Mucosa of stomach (tissue), 1 donor: ENCODE data around the gene MYBPHL.

Experiments used
- H3K27me3 ChIP-seq: one replicate; pipeline ENCODE4 v1.7.0; 2013; ENCODE audit warnings: mild to moderate bottlenecking, low read length; ENCODE audit not compliant: control insufficient read depth, insufficient read depth
- H3K36me3 ChIP-seq: one replicate; pipeline ENCODE4 v1.7.0; 2013; ENCODE audit warnings: low read length; ENCODE audit not compliant: control insufficient read depth, insufficient read depth
- H3K4me1 ChIP-seq: one replicate; pipeline ENCODE4 v1.7.0; 2013; ENCODE audit warnings: mild to moderate bottlenecking, low read length; ENCODE audit not compliant: control insufficient read depth, insufficient read depth
- H3K4me3 ChIP-seq: one replicate; pipeline ENCODE4 v1.7.0; 2013; ENCODE audit warnings: low read length
- H3K9ac ChIP-seq: one replicate; pipeline ENCODE4 v1.7.0; 2013; ENCODE audit warnings: mild to moderate bottlenecking, low read length, moderate library complexity
- H3K9me3 ChIP-seq: one replicate; pipeline ENCODE4 v1.7.0; 2013; ENCODE audit warnings: mild to moderate bottlenecking, low read length, moderate library complexity; ENCODE audit not compliant: control insufficient read depth
- donor health status: Pancreatic carcinoma.

Gene MYBPHL

DNA sequence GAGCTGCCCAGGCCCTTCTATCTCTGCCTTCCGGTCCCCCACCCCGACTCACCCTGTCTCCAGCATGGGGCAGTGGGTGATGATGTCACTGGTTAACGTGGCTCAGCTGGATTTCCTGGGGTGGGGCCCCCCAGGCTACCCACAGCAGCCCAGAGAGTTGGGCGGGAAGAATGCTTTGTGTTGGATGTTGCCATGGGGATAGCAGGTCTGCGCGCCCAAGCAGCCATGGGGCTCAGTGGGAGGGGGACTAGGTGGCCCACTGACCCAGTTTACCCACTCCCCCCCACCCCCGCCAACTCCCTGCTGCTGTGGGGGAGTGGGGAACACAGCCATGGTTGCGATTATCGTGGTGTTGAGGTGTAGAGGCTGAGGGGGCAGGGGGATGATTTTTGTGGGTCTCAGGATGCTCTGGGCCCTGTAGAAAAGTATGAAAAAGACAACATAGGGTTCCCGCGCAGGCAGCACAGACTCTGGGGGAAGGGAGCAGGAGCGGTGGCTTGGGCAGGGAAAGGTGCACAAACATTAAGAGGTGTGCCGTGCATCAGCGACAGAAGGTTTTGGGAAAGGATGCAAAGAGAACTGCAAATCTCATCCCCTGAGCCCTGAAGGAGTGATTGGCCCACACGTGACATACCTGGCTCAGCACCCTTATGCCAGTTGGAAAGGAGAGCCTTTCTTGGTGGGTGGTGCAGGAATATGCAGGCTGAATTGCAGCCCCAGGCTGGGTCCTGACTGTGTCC is 49.0 kb downstream of the MYBPHL start:
- H3K9ac ChIP-seq: no peak overlapping the region

DNA sequence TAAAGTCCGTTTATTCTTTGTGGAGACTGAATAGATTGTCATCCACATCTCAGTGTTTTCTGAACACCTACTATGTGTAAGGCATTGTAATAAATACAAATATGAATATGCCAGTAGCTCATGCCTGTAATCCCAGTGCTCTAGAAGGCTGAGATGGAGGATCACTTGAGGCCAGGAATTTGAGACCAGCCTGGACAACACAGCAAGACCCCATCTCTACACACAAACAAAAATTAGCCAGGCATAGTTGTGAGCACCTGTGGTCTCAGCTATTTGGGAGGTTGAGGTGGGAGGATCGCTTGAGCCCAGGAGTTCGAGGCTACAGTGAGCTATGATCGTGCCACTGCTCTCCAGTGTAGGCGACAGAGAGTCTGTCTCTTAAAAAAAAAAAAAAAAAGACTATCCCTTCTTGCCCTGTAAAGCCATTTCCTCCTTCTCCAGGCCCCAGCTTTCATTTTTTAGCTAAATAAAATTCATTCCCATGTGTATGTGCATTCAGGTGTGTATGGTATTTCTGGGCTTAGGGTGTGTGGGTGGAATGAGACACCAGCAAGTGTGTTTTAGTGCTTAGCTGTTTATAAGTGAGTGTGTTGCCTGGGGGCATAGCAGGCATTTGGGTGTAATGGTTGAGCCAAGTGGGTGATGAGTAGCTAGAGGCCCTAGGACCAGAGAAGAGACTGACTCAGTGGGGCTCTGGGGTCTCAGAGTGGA is 49.7 kb downstream of the MYBPHL start:
- Histone ChIP-seq H3K27me3 (no peaks in the 10 kb centered on the region), H3K4me3 (no peak overlapping the region), H3K36me3 (no peaks in the 10 kb centered on the region), H3K4me1 (peaks cover 18% of the 10 kb centered on the region), H3K9me3 (no peaks in the 10 kb centered on the region), H3K9ac (no peak overlapping the region)

More for the DNA sequence above, 49.0 kb downstream of the MYBPHL start:
- Histone ChIP-seq H3K4me3 (no peak overlapping the region), H3K27me3 (no peaks in the 10 kb centered on the region), H3K9me3 (no peaks in the 10 kb centered on the region), H3K36me3 (no peaks in the 10 kb centered on the region), H3K4me1 (peaks cover 18% of the 10 kb centered on the region)

DNA sequence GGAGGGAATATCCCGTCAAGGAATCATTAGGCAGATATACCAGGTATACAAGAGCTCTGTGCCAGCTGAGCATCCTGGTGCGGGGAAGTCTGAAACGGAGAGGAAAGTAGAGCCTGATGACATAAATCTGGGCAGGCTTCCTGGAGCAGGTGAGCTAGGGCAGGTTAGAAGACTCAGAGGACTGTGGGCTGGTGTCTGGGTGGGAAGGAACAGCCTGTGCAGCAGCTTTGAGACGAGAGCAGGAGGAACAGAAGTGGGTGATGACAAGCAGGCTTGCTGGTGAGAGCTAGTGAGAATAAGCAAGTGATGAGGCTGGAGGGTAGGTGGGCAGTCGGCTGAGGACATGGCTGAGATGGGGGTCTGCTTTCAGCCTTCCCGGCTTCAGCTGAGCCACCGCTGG is 50.7 kb downstream of the MYBPHL start:
- Histone ChIP-seq H3K27me3 (no peaks in the 10 kb centered on the region), H3K4me1 (peaks cover 18% of the 10 kb centered on the region), H3K4me3 (no peak overlapping the region), H3K36me3 (no peaks in the 10 kb centered on the region), H3K9me3 (no peaks in the 10 kb centered on the region), H3K9ac (no peak overlapping the region)

DNA sequence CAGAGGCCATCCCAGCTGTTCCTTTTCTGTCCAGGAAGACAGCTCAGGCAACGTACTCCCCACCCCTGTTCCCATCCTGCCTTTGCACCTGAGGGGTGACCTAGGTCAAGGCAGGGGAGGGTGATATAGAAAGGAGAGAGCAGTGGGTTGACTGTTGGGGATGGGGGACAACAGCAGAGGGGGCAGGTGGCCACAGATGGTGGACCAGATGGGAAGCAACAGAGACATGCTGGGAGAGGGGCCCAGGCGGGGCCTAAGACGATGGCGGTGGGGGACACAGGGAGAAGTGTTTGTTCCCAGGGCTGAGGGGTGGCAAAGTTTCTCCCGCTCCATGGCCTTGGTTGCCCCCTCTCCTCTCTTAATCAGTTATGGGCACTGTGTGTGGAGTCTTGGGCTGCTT is 51.1 kb downstream of the MYBPHL start:
- Histone ChIP-seq H3K36me3 (no peaks in the 10 kb centered on the region), H3K4me1 (peaks cover 18% of the 10 kb centered on the region), H3K27me3 (no peaks in the 10 kb centered on the region), H3K9ac (no peak overlapping the region), H3K4me3 (no peak overlapping the region), H3K9me3 (no peaks in the 10 kb centered on the region)

DNA sequence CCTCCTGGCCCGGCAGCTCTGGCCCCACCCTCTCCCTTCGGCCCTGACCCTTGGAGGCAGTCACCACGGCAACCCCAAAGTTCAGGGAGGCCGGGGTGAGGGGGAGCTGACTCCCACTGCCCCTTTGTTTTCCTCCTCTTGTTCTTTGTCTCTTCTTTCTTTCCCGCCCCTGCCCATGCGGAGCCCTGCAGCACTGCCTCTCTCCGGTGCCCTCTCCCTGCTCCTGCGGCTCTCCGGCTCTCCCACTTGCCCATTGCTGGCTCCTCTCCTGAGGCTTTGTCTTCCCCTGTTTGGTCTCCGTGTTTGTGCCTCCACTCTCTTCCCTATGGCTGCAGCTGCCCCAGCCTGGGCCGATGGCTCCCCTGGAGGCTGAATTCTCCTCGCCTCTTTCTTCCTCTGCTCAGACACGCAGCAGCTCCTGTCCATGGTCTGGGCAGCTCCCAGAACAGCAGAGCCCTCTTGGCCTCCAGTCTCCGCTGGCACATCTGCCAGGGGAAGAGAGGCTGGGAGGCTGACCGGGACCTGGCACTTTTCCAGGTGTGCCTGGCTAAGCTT is 51.6 kb downstream of the MYBPHL start:
- H3K9me3 ChIP-seq: no peaks in the 10 kb centered on the region
- H3K36me3 ChIP-seq: no peaks in the 10 kb centered on the region
- H3K4me3 ChIP-seq: no peak overlapping the region
- H3K27me3 ChIP-seq: peaks cover 4% of the 10 kb centered on the region
- H3K4me1 ChIP-seq: peaks cover 21% of the 10 kb centered on the region
- H3K9ac ChIP-seq: no peak overlapping the region

DNA sequence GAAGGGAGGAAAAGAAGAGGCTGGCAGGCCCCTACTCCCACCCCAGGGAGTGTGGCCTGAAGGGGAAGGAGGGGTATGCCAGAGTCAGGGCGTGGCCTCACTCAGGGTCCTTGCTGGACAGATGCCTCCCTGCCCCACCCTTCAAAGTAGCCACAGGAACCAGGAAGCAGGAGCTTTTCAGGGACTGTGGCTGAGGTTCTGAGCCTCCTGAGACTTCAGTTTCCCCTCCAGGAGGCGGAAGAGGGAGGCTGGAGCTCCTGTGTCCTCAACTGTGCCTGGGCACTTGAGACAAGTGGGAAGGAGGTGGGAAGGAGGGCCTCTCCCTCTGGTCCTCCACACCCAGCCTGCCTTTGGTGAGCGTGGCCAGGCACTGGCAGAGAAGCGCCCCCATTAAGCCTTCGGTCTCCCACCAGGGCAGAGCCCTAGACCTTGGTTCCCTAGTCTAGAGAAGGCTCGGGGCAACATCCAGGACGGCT is 52.2 kb downstream of the MYBPHL start:
- peaks cover 23% of the 10 kb centered on the region for H3K4me1 ChIP-seq
- H3K9me3 ChIP-seq: no peaks in the 10 kb centered on the region
- H3K4me3 ChIP-seq: no peak overlapping the region
- H3K9ac ChIP-seq: peak overlapping the region; percentile 34
- H3K27me3 ChIP-seq: peaks cover 6% of the 10 kb centered on the region
- H3K36me3 ChIP-seq: no peaks in the 10 kb centered on the region

DNA sequence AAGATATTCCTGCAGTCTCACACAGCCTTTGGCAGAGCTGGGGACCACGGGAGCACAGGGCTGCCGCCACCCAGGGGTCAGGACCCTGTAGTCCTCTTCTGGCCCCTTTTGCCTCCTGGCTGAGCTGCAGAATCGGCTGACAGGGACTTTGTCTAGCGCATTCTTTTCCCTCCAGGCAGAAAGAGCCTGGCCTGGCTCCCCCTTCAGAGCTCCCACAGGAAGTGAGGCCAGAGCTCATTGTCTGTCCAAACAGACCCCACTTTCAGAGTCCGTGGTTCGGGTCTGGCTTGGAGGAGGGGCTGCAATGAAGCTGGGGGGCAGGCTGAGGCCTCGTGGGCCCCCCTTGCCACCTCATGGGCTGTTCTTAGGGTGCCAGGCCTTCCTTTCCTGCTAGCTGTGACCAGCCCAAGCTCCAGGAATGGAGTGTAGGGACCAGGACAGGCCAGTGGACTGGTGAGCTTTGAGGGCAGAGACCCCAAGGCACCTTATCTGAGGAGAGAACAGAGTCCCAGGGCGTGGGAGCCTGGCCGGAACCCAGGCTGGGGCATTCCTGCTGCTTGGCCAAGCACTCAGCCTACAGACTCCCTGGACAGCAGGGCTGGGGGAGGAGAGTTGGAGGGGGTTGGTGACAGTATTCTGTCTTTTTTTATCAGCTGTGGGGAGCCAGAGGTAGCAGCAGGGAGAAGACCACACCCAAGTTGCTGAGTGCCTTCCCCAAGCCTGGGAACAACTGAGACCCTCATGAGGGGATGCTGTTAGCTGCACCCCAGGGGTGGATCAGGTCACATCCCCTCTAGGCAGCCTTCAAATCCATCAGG is 52.8 kb downstream of the MYBPHL start:
- Histone ChIP-seq H3K4me3 (no peak overlapping the region), H3K9ac (peak overlapping the region; percentile 34), H3K27me3 (peaks cover 6% of the 10 kb centered on the region), H3K4me1 (peaks cover 25% of the 10 kb centered on the region), H3K36me3 (no peaks in the 10 kb centered on the region), H3K9me3 (no peaks in the 10 kb centered on the region)

DNA sequence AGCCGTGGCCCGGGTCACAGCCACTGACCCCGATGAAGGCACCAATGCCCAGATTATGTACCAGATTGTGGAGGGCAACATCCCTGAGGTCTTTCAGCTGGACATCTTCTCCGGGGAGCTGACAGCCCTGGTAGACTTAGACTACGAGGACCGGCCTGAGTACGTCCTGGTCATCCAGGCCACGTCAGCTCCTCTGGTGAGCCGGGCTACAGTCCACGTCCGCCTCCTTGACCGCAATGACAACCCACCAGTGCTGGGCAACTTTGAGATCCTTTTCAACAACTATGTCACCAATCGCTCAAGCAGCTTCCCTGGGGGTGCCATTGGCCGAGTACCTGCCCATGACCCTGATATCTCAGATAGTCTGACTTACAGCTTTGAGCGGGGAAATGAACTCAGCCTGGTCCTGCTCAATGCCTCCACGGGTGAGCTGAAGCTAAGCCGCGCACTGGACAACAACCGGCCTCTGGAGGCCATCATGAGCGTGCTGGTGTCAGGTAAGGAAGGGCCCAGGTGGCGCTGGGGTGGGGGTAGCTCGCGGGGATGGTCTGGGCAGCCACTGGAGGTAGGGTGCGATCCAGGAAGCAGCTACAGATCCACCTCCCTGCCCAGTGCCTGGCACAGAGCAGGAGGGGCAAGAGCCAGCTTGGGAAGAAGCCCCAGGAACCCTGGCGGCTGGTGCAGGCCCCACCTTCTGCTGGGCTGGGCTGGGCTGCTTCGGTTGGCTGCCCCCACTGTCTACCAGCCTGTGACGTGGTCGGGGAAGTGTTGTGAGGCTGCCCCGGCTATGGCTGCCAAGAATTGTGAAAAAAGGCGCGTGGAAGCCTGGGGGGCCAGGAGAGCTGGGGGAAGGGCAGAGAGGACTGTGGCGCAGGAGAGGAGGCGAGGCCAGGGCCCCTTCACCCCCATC is 53.7 kb downstream of the MYBPHL start:
- Histone ChIP-seq H3K36me3 (no peaks in the 10 kb centered on the region), H3K4me3 (no peak overlapping the region), H3K9ac (no peak overlapping the region), H3K27me3 (peaks cover 6% of the 10 kb centered on the region), H3K9me3 (no peaks in the 10 kb centered on the region), H3K4me1 (peaks cover 27% of the 10 kb centered on the region)

DNA sequence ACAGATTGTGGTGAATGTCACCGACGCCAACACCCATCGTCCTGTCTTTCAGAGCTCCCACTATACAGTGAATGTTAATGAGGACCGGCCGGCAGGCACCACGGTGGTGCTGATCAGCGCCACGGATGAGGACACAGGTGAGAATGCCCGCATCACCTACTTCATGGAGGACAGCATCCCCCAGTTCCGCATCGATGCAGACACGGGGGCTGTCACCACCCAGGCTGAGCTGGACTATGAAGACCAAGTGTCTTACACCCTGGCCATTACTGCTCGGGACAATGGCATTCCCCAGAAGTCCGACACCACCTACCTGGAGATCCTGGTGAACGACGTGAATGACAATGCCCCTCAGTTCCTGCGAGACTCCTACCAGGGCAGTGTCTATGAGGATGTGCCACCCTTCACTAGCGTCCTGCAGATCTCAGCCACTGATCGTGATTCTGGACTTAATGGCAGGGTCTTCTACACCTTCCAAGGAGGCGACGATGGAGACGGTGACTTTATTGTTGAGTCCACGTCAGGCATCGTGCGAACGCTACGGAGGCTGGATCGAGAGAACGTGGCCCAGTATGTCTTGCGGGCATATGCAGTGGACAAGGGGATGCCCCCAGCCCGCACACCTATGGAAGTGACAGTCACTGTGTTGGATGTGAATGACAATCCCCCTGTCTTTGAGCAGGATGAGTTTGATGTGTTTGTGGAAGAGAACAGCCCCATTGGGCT is 54.5 kb downstream of the MYBPHL start:
- H3K4me3 ChIP-seq: no peak overlapping the region
- H3K27me3 ChIP-seq: peaks cover 6% of the 10 kb centered on the region
- H3K9me3 ChIP-seq: no peaks in the 10 kb centered on the region
- H3K4me1 ChIP-seq: peaks cover 27% of the 10 kb centered on the region
- H3K36me3 ChIP-seq: no peaks in the 10 kb centered on the region
- no peak overlapping the region for H3K9ac ChIP-seq

DNA sequence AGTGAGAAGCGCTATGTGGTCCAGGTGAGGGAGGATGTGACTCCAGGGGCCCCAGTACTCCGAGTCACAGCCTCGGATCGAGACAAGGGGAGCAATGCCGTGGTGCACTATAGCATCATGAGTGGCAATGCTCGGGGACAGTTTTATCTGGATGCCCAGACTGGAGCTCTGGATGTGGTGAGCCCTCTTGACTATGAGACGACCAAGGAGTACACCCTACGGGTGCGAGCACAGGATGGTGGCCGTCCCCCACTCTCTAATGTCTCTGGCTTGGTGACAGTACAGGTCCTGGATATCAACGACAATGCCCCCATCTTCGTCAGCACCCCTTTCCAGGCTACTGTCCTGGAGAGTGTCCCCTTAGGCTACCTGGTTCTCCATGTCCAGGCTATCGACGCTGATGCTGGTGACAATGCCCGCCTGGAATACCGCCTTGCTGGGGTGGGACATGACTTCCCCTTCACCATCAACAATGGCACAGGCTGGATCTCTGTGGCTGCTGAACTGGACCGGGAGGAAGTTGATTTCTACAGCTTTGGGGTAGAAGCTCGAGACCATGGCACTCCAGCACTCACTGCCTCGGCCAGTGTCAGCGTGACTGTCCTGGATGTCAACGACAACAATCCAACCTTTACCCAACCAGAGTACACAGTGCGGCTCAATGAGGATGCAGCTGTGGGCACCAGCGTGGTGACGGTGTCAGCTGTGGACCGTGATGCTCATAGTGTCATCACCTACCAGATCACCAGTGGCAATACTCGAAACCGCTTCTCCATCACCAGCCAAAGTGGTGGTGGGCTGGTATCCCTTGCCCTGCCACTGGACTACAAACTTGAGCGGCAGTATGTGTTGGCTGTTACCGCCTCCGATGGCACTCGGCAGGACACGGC is 55.3 kb downstream of the MYBPHL start:
- H3K36me3 ChIP-seq: no peaks in the 10 kb centered on the region
- H3K9me3 ChIP-seq: no peaks in the 10 kb centered on the region
- H3K4me1 ChIP-seq: peaks cover 27% of the 10 kb centered on the region
- H3K4me3 ChIP-seq: no peak overlapping the region
- no peak overlapping the region for H3K9ac ChIP-seq
- H3K27me3 ChIP-seq: peaks cover 6% of the 10 kb centered on the region
